Measurements from ENCODE around the gene CPLANE1. TPM values are rescaled to one million over a fixed set of nuclear protein-coding genes. Genes with fewer than 3 reads are reported as not detected.
"Not testable (repeated sequence)": the region's sequence is repeated elsewhere in the genome, so short reads cannot be mapped to it uniquely, and the experiment has no call there.

CPLANE1 gene
- polyA plus RNA-seq, 1 experiment: 6.8 TPM

DNA sequence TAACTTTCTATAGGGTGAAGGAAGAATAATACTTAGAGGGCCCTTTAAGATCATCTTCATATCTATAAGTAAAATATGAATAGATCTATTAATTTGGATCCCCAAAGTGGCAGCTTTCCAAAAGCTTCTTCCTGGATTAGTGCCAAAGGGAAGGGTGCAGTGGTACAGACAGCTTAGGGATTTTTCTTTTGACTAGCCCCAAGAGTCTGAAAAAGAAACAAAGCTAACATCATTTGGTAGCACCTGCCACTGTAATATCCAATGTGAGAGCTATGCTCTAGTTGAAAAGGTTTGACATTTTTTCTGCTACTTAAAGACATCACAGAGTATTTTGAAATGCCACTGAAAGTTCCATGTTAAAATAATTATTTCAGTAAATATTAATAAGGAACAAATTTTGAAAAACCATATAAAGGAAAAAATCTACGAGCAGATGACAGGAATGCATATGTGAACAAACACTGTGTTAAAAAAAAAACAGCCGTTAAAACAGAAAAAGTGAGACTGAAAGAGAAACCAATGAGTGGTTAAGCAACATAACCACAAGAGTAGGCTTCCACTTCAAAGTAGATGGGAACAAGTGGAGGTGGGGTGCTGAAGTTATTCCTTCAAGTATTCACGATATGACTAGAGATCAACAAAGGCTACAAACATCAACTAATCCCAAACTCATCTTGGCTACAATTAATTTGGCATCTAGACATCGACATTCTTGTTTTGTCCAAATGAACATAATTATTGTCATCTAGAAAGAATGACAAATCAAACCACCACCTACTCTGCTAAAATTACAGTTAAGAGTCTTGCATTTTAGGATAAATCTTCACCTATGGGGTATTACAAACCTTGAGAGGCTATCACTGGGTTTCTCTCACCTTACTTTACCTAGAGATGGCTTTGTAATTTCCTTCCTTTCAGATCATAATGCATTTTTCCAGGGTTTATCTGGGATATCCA lies 137.5 kb downstream of the CPLANE1 start:
- no peak for DNase-seq (ENCODE audit: low read depth)
- H3K36me3 ChIP-seq (ENCODE audit: control insufficient read depth, insufficient read depth, low read length): peaks cover 2% of the 10 kb centered on the region
- ChIA-PET CTCF (interaction anchor here (0.5 kb wide), 1 partner anchor 39 kb away, joined by 3 read pairs; no protein-coding TSS in a partner anchor), POLR2A (no interaction called here)
- H3K27me3 ChIP-seq (ENCODE audit: control insufficient read depth, insufficient read depth, low read length): no peaks in the 10 kb centered on the region
- TF ChIP-seq, protein P1, sequence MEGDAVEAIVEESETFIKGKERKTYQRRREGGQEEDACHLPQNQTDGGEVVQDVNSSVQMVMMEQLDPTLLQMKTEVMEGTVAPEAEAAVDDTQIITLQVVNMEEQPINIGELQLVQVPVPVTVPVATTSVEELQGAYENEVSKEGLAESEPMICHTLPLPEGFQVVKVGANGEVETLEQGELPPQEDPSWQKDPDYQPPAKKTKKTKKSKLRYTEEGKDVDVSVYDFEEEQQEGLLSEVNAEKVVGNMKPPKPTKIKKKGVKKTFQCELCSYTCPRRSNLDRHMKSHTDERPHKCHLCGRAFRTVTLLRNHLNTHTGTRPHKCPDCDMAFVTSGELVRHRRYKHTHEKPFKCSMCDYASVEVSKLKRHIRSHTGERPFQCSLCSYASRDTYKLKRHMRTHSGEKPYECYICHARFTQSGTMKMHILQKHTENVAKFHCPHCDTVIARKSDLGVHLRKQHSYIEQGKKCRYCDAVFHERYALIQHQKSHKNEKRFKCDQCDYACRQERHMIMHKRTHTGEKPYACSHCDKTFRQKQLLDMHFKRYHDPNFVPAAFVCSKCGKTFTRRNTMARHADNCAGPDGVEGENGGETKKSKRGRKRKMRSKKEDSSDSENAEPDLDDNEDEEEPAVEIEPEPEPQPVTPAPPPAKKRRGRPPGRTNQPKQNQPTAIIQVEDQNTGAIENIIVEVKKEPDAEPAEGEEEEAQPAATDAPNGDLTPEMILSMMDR (IDR thresholded peaks at IDR 0.05; ENCODE audit: insufficient read depth, low read depth, low read length): no peak
- no peak overlapping the region for H3K4me3 ChIP-seq (ENCODE audit: low read depth, low read length)

DNA sequence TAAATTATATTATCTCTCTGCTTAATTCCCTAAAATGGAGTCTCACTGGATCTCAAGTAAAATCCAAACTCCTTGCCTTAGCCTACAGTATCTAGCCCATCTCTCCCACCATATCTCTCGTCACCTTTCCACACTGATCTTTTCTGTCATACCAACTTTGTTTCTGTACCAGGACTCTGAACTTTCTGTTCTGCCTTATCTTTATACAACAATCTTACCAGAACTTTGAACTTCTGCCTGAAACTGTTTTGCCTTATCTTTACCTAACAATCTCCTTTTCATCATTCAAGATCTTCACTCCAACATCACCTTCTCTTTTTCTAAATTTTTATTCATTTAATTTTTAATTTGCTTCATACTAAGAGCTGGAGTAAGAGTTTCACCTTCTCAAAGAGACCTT lies 139.0 kb downstream of the CPLANE1 start:
- no peaks in the 10 kb centered on the region for H3K27me3 ChIP-seq (ENCODE audit: control insufficient read depth, insufficient read depth, low read length)
- no peak overlapping the region for H3K4me3 ChIP-seq (ENCODE audit: low read depth, low read length)
- ChIA-PET CTCF (no interaction called here), POLR2A (no interaction called here)
- H3K36me3 ChIP-seq (ENCODE audit: control insufficient read depth, insufficient read depth, low read length): peaks cover 2% of the 10 kb centered on the region
- no peak for DNase-seq (ENCODE audit: low read depth)
- TF ChIP-seq, protein P1 (IDR thresholded peaks at IDR 0.05; ENCODE audit: insufficient read depth, low read depth, low read length): no peak

DNA sequence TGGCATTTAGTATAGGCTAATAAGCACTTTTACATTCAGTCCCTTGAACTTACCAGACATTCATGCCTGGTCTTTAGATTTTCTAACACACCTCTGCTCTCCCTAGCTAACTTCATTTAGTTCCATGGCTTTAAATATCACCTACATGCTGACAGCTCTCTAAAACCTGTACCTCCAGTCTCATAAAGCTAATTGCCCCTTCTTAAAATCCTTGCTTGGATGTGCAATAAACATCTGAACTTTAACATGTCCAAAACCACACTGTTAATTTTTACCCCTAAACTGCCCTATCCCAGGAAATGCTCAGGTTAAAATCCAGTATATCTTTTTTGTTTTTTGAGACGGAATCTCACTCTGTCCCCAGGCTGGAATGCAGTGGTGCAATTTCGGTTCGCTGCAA lies 139.8 kb downstream of the CPLANE1 start:
- TF ChIP-seq, protein P1 (IDR thresholded peaks at IDR 0.05; ENCODE audit: insufficient read depth, low read depth, low read length): no peak
- POLR2A ChIA-PET: no interaction called here
- H3K27me3 ChIP-seq (ENCODE audit: control insufficient read depth, insufficient read depth, low read length): no peaks in the 10 kb centered on the region
- peaks cover 1% of the 10 kb centered on the region; the same call in 1 of the 2 replicates for H3K36me3 ChIP-seq (ENCODE audit: control insufficient read depth, insufficient read depth, low read length)
- no peak overlapping the region for H3K4me3 ChIP-seq (ENCODE audit: low read depth, low read length)
- CTCF ChIA-PET: no interaction called here
- no peak for DNase-seq (ENCODE audit: low read depth)

DNA sequence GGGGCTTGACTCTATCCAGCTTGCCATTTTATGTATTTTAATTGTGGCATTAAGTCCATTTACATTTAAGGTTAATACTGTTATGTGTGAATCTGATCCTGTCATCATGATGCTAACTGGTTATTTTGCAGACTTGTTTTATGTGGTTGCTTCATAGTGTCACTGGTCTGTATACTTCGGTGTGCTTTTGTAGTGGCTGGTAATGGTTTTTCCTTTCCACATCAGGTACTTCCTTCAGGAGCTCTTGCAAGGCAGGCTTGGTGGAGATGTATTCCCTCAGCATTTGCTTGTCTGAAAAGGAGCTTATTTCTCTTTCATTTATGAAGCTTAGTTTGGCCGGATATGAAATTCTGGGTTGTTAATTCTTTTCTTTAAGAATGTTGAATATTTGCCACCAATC lies 145.9 kb downstream of the CPLANE1 start:
- CTCF ChIA-PET: no interaction called here
- TF ChIP-seq, protein P1 (IDR thresholded peaks at IDR 0.05; ENCODE audit: insufficient read depth, low read depth, low read length): no peak
- POLR2A ChIA-PET: no interaction called here
- Histone ChIP-seq H3K36me3 (ENCODE audit: control insufficient read depth, insufficient read depth, low read length) (peaks cover 1% of the 10 kb centered on the region), H3K27me3 (ENCODE audit: control insufficient read depth, insufficient read depth, low read length) (no peaks in the 10 kb centered on the region), H3K4me3 (ENCODE audit: low read depth, low read length) (no peak overlapping the region)
- DNase-seq (ENCODE audit: low read depth): no peak

DNA sequence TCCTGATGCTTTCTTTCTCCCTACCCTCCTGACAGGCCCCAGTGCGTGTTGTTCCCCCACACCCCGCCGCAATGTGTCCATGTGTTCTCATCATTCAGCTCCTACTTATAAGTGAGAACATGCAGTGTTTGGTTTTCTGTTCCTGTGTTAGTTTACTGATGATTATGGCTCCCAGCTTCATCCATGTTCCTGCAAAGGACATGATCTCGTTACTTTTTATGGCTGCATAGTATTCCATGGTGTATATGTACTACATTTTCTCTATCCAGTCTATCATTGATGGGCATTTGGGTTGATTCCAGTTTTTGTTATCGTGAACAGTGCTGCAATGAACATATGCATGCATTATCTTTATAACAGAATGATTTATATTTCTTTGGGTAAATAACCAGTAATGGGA lies 149.9 kb downstream of the CPLANE1 start:
- H3K36me3 ChIP-seq (ENCODE audit: control insufficient read depth, insufficient read depth, low read length); H3K27me3 ChIP-seq (ENCODE audit: control insufficient read depth, insufficient read depth, low read length); H3K4me3 ChIP-seq (ENCODE audit: low read depth, low read length); DNase-seq (ENCODE audit: low read depth); POLR2A ChIA-PET; CTCF ChIA-PET: not testable (repeated sequence)

DNA sequence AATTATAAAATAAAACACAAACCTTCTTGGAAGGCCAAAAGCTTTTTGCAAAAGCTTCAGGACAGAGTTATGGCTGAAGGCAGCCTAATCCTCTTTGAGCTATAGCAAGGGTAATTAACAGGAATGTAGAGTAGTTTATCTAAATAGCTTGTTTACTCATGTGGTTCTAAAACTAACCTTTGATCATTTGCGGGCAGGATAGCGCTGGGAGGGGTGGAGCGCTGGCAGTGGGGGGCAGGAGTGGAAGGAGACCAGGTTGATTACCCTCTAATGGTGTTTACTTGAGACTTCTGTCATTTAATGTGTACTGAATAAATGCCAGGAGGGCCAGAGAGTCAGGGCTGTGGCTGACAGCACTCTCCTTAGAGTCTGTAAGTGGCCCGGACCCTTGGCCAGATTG lies 155.4 kb downstream of the CPLANE1 start:
- H3K4me3 ChIP-seq (ENCODE audit: low read depth, low read length); H3K27me3 ChIP-seq (ENCODE audit: control insufficient read depth, insufficient read depth, low read length); POLR2A ChIA-PET; DNase-seq (ENCODE audit: low read depth); H3K36me3 ChIP-seq (ENCODE audit: control insufficient read depth, insufficient read depth, low read length): not testable (repeated sequence)
- CTCF ChIA-PET: interaction anchor here (0.6 kb wide), 3 partner anchors 59 to 744 kb away, joined by 3 read pairs; no protein-coding TSS in a partner anchor

Measured in BJ (cell line).